HG03520 (cell line): Measurements from ENCODE around the gene KCNE1.

ENCODE experiments used
- ATAC-seq: cut with Tn5 transposase; IDR thresholded peaks from one replicate; pipeline ENCODE4 v1.9.1; 2021; ENCODE audit warnings: mild to moderate bottlenecking, moderate library complexity; ENCODE audit not compliant: unreplicated experiment

KCNE1 gene

DNA sequence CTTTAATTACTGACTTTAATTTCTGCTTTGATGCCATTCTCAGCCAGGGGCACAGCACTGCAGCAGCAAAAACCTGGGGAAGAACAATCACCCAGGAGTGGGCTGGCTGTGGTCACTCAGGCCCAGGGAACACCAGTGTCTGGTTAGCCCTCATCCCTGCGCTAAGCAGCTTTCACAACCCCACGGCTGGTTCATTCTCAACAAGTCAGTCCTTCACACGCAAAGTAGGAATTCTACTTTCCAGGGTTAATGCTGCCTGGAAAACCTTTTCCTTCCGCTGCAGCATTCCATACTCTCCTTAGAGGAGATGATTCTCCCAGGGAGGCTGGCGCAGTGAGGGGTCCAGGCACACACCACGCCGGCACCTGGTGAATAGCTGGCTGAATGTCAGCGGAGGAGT, 24.3 kb upstream of the KCNE1 start:
- ATAC-seq: no peak

DNA sequence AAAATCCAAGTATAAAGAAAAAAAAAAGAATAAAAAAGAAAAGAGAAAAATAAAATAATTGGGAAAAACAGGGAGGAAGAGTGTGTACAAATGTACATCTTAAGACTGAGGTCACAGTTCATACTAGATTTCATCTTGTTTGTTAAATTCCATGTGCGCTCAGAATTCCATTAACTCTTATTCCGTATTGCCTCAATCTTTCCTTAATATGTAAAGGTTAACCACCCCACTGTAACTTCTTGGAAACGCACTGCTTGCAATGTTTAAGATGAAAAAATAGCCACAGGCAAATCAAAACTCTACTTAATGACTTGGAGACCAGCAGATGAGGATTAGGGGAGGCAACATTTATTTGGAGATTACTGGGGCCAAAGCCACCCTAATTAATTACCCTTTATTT, 23.9 kb upstream of the KCNE1 start:
- ATAC-seq: no peak

DNA sequence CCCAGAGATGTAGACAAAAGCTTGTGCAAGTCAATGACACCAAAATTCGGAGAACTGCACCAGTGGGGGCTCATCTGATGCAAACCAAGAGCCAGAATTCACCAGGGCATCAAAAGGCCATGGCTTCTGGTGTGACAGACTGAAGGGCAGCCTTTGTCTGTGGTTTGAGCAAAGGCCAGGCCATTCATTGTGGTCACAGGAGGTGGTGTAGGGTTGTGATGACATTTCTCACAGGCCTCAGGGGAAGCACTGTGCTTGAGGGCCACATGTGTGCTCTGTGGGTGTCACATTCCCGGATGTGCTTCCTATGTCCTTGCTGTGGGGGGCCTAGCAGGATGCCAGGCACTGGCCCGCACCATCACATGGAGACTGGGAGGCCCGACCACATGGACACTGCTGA, 22.5 kb upstream of the KCNE1 start:
- ATAC-seq: no peak

DNA sequence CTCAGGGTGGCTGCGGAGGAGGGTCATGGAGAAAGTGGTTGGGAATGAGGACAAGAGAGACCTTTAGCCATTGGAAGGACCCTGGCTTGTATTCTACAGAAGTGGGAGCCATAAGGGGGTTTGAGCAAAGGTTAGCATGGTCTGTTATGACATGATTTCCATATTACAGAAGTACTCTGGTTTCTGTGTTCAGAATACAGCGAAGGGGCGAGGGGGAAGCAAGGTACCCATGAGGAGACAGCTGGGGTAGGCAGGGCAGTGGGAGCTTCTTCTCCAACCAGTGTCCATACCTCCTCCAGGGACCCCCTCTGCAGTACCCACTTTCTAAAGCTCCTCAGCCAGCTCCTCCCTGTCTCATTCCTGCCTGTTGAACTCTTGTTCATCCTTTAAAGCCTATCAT, 21.9 kb upstream of the KCNE1 start:
- ATAC-seq: no peak

DNA sequence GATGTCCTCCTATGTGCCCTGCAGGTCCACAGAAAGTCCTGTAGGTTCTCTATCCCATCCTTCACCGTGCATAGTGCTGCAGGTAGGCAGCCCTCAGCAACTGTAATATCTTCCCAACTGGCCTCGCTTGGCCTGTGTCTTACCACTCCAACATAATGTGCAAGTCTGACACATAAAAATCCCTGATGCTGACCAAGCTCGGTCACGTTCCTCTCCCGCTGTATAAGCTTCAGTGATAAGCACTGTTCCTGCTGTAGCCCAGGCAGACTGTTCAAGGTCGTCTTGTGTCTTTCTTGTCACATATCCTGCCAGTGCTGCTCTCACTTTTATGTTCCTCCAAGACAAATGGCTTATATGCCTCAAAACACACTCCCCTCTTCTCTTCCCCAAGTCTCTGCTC, 19.4 kb upstream of the KCNE1 start:
- ATAC-seq: no peak

DNA sequence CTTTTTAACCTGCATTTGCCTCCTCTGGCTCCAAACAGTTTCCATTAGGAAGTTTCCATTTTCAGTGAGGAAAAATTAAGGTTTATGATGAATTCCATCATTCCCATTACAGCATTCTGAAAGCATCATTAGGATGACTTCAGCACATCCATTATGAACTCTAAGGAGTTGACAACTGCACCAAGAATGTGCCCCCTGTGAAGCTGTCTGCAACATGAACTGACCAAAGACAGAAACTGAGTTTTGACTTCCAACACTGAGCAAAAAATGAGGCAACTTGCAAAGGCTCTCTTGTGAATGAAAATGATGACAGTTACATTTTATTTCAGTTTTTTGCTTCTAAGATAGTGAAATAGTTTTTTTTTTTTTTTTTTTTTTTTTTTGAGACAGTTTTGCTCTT, 18.3 kb upstream of the KCNE1 start:
- no peak for ATAC-seq

DNA sequence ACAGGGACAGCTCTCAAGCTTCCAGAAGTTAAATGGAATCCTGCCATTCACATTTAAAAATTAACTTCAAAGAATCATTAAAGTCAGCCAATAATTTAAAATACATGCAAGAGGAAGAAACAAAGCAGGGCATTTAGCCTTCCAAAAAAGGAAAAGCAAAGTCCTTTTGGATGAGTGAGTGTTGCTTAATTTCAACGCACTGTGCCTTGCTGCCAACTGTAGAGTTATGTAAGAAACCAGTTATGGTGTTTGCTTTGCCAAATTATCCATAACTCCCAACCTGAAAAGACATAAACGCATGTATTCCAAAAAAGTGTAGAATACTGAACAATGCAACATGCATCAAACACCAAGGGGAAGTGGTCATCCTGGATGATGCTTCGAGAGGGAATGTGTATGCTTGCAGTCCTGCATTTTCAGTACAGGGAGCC, 16.1 kb upstream of the KCNE1 start:
- ATAC-seq: no peak

DNA sequence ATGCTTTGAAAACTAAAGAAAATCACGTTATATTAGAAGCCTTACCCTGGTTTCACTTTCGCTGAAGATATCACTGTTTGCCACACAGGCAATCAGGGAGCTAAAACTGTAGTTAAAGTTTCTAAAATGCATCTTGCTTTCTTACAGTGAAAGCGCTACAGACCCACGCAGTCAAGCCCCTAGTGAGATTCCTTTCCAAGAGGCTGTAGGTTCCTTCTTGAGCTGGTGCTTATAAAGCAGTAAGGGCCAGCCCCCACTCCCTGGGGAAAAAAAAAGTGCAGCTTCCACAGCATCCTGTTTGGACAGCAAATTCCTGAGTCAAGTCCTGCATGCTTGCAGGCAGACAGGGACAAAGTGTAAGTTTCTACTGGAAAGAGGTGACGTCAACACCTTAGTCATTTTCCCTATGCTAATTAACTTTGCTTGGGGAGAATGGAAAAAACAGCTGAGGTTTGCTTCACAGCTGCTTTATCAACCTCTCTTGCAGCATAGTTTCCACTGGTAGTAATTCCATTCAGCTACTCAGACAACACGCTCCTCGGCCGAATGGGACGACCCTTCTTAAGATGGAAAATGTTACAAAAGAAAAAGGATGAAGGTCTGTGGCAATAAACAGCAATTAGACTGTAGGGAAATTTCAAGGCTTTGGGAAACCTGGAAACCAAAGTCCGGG, 14.7 kb upstream of the KCNE1 start:
- ATAC-seq: no peak

DNA sequence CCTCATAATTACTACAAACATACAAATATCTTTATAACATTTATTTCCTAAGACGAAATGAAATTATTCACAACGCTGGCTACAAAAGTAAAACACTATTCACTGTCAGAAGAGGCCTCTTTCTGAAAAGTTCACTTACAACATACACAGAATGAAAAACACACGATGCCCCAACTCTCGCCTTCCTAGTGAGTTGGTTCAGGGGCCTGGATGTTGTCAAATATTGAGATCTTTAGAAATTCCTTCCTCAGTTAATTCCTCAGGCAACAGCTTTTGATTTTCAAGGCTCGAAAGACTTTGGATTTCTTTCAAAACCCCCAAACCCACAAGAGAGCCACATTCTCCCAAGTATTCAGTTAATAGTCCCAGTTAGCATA, 14.2 kb upstream of the KCNE1 start:
- no peak for ATAC-seq

DNA sequence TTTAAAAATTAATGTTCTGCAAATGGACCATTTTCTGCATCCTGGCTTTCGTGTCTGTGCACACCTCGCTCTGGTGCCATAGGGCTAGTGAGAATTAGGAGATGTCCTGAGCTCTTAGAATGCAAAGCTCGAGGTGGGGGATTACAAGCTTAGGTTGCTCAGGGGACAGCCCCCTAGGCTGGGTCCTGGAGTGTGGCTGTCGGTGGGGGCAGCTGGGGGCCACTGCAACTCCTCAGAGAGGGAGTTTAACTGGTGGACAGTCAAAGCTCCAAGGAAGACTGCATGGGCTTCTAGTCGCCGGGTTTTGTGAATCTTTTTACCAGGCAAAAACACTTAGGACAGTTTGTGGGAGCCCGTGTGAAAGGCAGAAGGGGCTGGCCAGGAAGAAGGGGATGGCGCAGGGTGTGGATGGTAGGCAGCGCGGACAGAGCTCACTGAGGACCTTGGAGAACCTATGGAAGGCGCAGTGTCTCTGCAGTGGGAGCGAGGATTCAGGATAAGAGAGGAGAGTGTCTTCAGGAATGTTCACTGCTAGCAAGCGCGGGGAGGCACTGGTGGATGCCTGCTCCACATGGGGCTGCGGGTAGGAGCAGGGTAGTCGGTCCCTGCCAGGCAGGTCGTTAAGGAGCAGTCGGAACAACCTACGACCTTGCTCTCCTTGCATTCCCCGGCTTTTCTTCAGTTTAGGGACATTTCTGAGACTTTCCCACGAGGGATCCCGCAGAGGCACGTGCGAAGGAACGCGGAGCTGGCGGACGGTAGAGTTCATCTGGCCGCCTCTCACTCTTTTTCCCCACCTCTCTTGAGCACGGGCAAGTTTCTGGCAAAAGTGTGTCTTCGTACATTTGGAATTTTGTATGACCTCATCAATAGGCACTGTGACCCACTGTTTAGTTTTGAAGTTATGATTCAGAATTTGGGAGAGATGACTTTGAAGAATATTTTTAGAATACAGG, 12.9 kb upstream of the KCNE1 start:
- ATAC-seq: no peak

DNA sequence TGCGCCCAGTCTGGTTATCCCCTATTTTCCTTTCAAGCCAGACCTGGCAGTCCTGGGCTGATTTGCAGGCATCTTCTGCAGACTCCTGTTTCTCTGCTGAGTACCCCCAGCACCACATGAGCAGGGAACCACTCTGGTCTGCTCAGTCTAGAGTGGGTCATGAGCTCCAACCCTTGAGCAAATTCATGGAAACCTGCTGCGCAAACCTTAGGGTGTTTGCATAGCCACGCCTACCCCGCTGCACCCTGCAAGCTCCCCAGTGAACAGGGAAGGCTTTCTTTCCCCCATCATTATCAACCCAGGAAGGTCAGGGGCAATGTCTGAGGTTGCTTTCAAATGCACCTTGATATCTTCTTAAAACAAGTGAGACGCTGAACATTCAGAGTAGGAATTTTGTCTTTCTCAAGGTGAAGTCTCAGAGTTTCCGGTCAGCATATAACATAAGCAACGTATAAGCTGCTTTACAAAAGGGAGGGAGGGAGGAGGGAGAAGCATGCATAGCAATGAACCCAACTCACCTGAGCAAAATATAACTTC, 11.1 kb upstream of the KCNE1 start:
- no peak for ATAC-seq

DNA sequence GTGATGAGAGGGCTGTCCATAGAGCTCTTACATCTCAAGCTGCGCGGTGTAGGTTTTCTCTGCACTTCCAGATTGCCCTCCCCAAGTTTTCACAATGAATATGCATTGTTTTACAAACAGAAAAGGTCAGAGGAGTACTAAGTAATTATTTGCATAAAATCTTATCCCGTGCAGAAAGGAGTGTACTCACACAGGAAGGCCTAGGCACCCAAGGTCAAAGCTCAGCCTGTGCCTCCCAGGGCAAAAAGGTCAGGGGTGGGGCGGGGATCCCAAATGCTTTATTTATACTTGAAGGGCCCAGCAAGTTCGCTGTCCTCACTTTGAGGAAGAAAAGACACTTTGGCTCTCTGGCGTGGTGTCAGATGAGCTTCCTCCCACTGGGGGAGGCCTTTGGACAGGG, 10.3 kb upstream of the KCNE1 start:
- ATAC-seq: no peak

DNA sequence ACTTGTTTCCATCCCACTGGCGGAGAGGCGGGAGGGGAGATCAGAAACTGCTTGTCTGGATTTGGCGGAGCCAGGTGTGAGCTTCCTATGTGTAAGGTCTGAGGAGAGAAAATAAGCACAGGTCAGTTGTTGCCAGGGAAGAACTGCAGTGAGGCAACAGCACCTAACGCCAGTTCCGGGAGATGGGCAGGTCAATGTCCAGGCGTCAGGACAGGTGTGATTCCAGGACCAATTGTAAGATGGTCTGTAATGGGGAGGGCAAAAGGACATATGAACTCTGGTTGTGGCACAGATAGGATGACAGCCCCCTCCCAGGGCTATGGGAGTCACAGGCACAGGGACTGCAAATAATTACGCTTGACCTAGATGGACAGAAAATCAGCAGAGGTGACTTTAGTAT, 9.6 kb upstream of the KCNE1 start:
- ATAC-seq: no peak

DNA sequence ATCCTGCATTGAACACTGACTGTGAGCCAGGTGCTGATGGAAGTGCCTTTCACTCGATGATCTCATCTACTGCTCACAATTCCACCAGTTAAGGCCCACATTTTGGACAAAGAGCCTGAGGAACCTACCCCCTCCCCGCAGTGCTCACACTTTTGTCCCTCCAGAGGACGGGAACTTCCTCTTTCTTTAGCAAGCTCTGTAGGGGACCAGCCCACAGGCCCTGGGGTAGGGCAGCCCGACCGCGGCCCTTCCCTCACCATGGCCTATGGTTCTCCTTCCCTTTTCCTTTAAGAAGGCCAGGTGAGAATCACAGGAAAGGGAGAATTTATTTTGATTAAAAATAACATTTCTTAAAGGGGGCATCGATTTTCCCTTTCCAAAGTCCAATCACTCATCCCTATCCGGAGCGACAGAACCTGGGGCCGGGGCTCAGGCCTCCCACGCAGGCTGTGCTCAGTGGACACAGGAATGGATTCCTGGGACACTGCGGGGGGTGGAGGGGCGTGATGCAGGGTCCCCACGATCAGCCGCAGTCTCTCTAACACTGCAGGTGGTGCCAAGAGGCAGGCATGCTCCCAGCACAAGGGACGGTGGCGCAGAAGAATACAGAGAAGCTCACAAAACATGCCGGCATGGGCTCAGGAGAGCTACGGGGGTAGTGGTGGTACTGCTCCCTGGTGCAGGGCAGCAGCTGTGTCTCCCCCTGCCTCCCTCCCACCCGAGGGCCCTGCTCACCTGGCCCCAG, 8.9 kb upstream of the KCNE1 start:
- no peak for ATAC-seq

DNA sequence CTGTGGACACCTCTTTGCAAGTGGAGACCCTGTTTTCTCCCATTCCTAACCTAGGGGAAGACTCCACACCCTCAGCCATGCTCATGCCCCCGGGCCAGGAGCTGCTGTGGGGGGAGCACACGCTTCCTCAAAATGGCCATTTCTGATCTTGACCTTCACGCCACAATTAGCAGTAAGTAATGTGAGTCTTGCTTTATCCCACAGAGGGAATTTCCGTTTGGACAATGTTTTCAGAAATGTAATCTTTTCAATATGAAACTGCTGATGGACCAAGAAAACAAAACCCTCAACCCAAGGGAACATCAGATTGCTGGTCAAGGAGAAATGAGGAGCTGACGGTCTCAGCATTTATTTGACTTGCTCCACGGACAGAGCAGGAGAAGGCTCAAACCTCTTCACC, 8.3 kb upstream of the KCNE1 start:
- no peak for ATAC-seq

DNA sequence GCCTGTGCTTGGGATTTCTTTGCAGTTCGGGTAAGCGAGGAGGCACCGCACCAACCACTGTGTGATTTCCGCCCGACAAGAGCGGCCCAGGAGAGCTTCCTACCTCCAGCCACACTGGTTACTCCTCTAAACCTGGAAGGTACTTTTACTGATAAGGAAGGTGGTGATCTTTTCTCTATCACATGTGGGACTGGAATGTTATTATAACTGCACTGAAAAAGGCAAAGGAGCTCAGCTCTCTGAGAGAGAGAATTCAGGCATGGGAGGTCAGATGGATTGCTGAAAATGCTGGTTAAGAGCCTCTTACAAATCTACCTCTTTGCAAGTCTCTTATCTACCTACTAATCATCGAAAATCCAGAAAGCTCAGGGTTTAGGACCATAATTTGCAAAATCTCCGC, 7.7 kb upstream of the KCNE1 start:
- no peak for ATAC-seq

DNA sequence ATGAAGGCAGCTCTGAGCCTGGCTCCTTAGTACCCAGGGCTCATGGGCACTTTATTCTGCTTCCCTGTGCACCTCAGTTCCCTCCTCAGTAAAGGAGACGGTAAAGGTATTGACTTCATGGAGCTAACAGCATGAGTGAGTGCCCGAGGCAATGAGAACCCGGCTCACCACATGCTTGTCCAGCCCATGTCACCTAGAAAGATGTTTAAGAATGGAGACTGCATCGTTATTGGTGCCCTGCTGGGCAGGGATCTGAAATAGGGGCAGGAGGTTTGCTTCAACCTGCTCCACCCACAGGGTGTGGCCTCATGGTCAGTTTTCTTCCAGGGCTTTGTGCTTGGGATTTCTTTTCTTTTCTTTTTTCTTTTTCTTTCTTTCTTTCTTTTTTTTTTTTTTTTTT, 7.0 kb upstream of the KCNE1 start:
- ATAC-seq: no peak

DNA sequence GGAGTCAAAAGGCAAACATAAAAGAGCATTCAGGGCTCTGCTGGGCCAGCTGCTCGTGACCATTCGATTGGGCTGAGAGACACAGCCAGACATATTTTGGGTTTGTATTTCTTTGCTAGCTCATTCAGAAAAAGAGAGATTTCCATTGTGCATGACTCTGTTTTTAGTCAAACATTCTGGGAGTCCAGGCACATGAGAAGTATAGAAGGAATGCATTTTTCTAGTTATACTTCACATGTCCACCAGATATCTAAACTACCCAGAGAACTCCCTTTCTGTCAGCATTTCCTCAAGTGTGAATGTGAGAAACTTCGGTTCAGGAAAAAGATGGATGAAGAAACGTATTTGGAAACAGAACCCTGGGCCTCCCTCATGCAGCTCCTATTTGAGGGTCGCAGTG, 6.3 kb upstream of the KCNE1 start:
- ATAC-seq: no peak

DNA sequence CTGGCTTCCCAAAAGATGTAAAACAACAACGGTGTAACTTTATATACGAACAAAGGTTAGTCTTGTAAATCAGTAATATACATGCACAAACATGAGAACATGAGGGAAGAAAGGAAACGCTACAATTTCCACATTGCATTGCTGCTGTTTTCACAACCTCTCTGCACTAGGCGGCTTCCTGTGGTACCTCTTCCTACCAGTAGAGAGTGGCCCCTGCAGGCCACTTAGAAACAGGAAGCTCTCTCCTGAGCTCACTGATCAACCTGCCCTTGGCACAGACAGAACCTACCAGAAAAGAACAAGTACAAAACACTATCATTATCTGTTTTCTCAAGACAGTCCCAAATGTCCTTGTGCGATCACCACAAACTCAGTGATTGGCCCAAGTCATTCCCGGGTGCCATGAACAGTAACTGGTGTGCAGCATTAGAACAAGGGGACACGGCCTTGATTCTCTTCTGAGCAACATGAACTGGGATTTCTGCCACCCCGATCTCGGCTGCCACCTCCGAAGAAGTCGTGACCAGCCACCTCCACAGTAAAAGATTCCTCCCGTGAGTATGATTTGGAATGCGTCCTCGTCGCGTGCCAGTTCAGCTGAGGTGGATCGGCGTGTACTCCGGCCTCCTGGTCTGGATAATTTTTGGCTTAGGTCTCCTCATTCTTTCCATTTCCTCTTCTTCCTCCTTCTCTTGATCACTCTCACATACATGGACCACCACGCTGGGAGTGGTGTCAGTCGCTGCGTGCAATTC, 5.7 kb upstream of the KCNE1 start:
- no peak for ATAC-seq

DNA sequence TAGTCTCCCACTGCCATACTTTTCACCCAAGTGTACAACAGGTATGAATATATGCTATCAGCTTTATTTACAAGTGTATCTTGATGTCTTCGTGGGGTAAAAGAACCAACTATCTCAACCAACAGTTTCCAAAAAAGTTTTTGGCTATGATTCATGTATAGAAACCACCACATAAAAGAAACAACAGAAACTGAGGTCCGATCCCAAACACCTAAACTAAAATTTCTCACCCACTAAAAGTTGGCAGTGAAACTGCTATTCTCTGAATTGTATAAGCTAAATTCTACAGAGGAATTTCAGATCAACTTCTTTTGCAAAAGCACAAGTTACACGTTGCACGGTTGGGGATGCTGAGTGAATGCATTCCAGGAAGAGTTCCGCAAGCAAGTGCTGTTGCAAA, 5.0 kb upstream of the KCNE1 start:
- ATAC-seq: no peak
